ENCODE results near the gene EVI5.
A peak's percentile ranks its signal among the peaks of the same experiment; 100 is the strongest.

EVI5 gene

GRCh38 chr1:92509619-92510018 lies 275.3 kb downstream of the EVI5 start:
- DNase-seq (ENCODE audit: low read depth), result no peak

GRCh38 chr1:92505015-92505692 lies 279.8 kb downstream of the EVI5 start:
- peak; percentile 32 for DNase-seq (ENCODE audit: low read depth)

- DNase-seq (ENCODE audit: low read depth), result no peak
These were observed 280.5 kb downstream of the EVI5 start for GRCh38 chr1:92504291-92505014.

DNA sequence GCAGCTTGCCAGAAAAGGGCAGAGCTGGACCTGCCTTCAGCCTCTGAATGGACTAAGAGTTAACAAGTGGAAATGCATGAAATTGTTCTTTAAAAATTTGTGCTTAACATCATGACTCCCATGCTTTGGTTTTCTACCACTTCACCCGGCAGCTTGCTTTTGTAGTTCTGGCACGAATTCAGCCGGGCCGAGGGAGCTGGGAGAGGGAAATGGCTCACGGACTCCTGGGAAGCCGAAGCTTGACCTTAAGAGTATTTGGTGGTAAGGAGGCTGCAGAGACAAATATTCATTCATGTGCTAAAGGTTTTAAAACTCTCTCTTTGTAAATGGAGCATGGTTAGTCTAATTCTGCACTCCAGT lies 281.0 kb downstream of the EVI5 start:
- no peak for DNase-seq (ENCODE audit: low read depth)

DNA sequence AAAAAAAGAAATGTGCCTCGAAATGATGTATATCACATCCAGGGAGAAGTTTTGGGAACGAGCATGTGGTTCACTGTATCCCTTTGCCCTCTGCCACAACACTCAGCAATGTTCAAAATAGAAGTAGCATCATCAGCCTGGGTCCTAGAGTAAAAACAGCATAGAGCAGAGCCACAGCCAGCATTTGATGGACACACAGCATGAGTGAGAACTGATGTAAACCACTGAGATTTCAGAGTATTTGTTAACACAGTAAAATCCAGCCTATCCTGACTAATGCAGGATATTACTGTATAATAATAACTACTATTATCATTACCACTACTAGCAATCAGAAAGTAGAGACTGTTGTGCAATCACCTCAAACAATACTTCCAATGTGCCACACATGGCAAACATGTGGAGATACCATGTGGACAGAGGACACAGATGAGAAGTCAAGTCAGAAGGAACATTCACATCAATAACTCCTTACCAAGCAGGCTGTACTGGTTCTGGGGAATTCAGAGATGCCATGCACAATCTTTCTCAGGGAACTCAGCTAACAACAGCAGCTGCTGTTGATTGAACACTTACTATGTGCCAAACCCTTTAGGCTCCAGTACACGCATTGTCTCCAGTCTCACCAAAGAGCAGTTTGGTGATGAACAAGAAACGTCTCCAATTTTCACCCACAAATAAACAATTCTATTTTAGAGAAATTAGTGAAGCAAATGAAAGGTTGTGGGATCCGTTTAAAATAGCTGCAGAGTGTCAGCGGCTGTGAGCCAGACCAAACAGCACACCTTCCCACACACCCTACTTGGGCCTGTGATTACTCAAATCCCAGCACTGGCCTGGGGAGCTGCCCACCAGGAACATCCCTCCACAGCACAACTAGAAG lies 281.6 kb downstream of the EVI5 start:
- peak; percentile 68 for DNase-seq (ENCODE audit: low read depth)

- DNase-seq (ENCODE audit: low read depth), result peak; percentile 52
These were observed 282.7 kb downstream of the EVI5 start for GRCh38 chr1:92502247-92502646.

DNA sequence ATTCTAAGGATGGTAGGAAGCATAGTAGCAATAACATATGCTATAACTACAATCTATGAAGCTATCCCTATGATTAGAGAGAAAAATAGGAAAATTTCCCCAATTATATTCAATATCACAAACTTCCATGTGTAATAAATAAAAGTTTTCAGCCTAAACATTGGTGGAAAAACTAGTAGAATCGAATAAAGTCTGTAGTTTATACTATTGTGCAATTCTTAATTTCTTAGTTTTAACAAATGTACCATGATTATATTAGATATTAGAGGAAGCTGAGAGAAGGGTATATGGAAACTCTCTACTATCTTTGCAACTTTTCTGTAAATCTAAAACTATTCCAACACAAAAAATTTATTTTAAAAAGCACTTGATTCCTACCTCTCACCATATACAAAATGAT lies 284.4 kb downstream of the EVI5 start:
- DNase-seq (ENCODE audit: low read depth), result no peak

- DNase-seq (ENCODE audit: low read depth), result no peak
These were observed 289.4 kb downstream of the EVI5 start for GRCh38 chr1:92495392-92496063.

GRCh38 chr1:92494485-92495141 lies 290.3 kb downstream of the EVI5 start:
- no peak for DNase-seq (ENCODE audit: low read depth)

GRCh38 chr1:92493139-92493538 lies 291.8 kb downstream of the EVI5 start:
- no peak for DNase-seq (ENCODE audit: low read depth)

DNA sequence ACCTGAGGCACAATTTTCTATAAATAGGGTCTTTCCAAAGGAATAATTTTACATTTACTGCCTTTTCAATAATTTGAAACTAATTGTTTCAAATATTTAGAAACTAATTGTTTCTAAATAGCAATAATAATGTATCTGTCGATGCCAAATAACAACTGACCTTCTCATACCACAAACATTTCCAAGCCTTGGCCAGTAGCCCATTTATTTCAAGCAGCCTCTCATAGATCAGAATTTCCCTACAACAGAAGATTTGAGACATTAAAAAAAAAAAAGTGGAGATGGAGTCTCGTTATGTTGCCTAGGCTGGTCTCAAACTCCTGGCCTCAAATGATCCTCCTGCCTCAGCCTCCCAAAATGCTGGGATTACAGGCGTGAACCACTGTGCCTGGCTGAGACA lies 296.1 kb downstream of the EVI5 start:
- no peak for DNase-seq (ENCODE audit: low read depth)

DNA sequence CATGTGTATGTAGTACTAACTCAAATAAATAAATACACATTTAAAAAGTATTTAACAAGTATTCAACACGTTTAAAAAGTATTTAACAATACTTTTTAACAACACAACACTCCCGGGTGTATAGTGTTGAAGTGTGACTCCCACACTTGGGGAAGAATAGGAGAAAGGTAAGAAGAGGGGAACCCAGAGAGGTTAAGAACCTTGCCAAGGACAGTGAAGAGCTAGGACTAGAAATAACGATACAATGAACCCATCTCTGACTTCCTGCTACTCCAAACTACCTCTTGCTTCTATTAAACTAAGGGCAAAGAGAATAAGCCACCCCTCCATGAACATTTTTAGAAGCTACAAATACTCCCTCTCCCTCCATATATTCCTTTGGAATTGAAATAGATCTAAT lies 296.5 kb downstream of the EVI5 start:
- no peak for DNase-seq (ENCODE audit: low read depth)

DNA sequence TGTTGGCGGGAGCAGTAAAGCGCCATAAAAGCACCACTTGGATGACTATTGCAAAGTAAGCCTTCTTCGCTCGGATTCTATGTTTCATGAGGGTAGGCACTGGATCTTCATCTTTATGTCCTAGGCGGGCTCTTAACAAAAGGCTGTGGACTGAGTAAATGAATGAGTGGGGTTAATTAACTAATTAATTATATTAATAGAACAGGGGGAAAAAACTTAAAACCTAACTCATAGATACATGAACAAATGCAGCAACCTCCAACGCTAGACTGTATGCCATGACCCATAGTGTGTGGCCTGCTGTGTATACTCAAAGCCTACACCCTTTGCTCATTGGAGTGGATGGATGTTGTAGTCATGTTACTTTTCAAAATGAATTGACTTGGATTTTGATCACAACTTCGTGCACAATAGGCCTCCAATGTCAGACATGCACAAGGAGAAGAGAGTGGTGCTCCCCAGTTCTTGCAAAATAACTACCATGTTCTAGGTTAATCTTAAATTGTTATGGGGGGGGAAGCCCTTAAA lies 297.8 kb downstream of the EVI5 start:
- DNase-seq (ENCODE audit: low read depth), result no peak

DNA sequence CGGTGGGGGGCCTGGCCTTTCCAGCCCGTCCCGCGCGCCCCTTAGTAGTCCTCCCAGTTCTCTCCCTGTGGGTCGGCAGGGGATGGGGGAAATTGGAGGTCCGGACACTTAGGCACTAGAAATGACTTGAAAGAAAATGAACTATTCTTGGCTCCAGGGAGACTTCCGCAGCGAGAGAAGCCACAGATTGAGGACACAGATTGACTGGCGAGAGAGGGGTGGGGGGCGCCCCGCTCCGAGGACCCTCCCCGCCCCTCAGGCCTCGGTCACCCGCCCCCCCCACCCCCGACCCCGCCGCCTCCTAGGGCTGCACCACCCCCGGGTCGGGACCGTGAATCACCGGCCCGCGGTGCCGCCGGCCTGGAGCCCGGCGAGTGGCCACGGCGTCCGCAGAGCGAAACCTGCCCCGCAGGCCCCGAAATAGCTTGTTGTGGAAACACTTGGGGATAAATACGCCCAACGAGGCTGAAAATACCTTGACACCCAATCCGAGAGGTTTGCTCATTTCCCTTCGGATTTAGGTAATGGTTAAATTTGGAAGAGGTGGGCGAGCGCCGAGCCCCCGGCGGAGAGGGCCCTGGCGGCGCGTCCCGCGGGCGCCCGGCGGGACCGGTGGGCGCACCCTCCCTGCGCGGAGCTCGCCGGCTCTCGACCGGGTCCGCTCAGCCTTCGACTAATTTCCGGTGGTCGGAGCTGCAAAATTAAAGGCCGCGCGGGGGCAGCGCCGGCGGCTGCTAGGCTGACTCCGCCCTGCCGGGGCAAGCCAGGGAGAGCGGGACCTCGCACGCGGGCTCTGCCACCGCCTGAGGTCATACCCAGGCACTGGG lies 298.4 kb downstream of the EVI5 start, which contains the start of gene GFI1:
Gene GFI1, minus strand, starts transcription at position 675 of the 827 bp plus-strand sequence. CDS start 3,438 bp downstream, outside the sequence.
- DNase-seq (ENCODE audit: low read depth), result no peak

DNA sequence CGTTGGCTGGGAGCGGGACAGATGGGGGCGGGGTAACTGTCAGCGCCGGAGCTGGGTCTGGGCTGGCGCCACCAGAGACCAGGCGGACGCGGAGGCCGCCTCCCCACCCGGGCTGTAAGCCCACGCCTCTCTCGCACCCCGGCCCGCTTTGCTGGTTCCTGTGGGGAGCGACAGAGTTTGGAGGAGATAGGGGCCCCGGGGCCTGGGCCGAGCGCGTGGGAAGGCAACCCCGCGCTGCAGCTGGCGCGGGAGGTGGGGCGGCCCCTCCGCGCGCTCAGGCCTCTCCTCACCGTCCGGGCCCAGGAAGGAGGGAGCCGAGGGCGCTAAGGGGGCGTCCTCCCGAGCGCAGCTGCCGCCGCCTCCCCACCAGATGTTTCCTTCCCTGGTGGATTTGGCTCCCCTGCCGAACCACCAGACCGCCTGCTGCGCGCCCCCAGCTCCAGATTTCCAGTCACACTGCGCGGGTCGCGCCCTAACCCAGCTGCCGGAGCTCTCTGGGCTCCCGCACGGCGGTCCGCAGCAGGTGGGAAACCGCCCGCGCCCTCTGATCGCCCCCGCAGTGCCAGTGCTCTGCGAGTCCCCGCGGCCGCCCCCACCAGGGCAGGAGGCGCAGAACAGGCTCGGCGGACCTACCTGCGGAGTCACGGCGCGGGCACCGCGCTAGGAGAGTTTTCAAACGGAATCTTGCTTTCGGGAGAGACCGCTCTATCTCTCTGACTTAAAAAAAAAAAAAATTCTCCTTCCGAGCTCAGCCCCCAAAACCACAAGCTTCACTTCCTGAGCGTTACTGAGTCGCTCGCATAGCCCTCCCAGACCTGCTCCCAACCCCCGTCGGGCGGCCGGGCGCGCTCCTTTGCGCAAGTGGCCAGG lies 299.3 kb downstream of the EVI5 start:
- DNase-seq (ENCODE audit: low read depth), result no peak

- DNase-seq (ENCODE audit: low read depth), result no peak
These were observed 300.2 kb downstream of the EVI5 start for GRCh38 chr1:92484472-92485380.

GRCh38 chr1:92483610-92484471 lies 301.1 kb downstream of the EVI5 start:
- DNase-seq (ENCODE audit: low read depth), result no peak
